Endometrium (tissue), 2 donors: Measurements from ENCODE around the gene DLG4.
"Not testable (repeated sequence)": the region's sequence is repeated elsewhere in the genome, so short reads cannot be mapped to it uniquely, and the experiment has no call there.

ENCODE experiments used
- FAIRE-seq: peaks from 2 replicates; lab custom pipeline; 2012; peaks lifted over from hg19 to GRCh38; lab: Jason Lieb, UNC
- donor health status: control.
- donor health status: control.

The DLG4 gene

DNA sequence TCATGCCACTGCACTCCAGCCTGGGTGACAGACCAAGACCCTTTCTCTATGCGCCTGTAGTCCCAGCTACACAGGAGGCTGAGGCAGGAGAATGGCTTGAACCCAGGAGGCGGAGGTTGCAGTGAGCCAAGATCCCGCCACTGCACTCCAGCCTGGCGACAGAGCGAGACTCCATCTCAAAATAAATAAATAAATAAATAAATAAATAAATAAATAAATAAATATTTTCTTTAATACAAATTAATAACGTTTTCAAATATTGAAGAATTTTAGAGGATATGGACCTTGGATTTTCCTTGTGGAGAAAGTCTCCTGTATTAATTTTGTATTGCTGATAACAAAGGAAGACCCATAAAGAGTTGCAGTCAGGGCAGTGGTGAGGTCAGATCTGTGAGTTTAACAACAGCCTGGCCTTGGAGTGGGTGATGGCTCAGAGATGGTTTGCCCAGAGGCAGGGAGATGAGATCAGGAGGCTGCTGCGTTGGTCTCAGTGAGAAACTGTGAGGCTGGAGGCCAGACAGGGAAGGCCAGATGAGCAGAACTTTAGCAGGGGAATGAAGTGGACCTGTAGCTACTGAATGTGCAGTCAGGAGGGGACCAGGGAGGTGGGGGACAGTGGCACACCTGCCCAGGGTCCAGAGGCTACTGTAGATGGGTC lies 36.1 kb downstream of the DLG4 start:
- no peak for FAIRE-seq

GRCh38 chr17:7182101-7182500 lies 37.5 kb downstream of the DLG4 start:
- FAIRE-seq, result not testable (repeated sequence)

GRCh38 chr17:7179317-7180254 lies 40.0 kb downstream of the DLG4 start, which contains the start of gene ASGR1:
TSS of gene ASGR1 (minus strand) at chr17:7179370. CDS start at chr17:7178563, 807 bp downstream.
- no peak for FAIRE-seq

- no peak for FAIRE-seq
Measured at GRCh38 chr17:7178973-7179316, 40.7 kb downstream of the DLG4 start.

- no peak for FAIRE-seq
Measured at GRCh38 chr17:7177954-7178477, 41.6 kb downstream of the DLG4 start.

DNA sequence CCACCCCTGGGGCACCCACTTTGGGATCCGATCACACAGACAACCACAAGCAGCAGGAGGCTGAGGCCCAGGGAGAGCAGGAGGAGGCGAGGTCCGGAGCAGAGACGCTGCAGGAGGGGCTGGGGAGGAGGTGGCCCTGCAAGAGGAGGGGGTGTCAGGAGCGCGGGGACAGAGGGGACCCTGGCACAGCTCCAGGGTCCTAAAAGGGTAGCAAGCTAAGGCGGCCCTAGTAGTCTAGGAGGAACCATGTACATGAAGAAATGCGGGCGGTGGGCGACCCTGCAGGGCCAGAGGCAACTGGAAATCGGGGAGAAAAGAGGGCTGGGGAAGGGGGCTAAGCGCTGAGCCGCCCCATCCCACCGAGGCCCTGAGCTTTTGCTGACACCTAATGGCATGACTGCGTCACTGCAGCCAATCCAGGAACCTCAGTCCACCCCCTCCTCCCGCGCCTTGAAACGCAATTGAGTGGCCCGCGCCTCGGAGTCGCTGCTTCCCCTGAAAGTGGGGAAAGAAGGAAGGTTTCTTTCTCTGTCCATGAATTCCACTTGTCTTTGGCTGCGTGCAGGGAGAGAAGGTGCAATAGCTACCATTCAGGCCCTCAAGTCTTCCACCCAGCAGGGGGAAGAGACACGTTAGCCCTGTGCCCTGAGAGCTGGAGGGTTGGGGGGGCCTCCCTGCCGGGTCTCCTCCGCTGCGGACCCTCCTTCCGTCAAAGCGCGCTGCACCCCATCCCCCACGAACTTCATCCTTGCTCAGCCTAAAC lies 42.3 kb downstream of the DLG4 start:
- FAIRE-seq, result no peak

GRCh38 chr17:7176841-7177190 lies 42.8 kb downstream of the DLG4 start:
- no peak for FAIRE-seq

DNA sequence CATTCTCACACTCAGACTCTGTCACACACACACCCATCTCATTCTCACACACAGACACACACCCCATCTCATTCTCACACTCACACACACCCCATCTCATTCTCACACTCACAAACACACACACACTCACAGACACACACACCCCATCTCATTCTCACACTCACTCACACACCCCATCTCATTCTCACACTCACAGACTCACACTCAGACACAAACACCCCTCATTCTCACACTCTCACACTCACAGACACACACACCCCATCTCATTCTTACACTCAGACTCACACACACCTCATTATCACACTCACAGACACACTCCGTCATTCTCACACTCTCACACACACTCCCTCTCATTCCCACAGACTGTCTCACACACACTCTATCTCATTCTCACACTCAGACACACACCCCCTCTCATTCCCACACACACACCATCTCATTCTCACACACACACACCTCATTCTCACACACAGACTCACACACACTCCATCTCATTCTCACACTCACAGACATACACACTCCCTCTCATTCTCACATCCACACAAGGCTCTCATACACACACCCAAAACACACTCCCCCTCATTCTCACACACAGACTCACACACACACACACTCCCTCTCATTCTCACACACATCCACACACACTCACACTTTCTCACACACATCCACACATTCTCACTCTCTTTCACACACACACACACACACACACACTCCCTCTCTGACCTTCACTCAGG lies 43.4 kb downstream of the DLG4 start:
- FAIRE-seq, result no peak

DNA sequence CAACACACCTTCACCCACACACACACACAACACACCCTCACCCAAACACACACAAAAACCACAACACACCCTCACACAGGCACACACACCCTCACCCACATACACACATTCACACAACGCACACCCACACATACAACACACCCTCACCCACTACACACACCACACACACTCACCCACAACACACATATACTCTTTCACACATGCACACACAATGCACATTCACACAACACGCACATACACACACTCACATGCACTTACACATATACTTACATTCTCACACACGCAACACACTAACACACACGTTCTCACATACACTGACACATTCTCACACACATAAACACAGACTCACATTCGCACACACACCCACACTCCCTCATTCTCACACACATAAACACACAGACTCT lies 44.3 kb downstream of the DLG4 start:
- no peak for FAIRE-seq

GRCh38 chr17:7174603-7175326 lies 44.9 kb downstream of the DLG4 start:
- no peak for FAIRE-seq

- no peak for FAIRE-seq
Measured at GRCh38 chr17:7173687-7174602, 45.7 kb downstream of the DLG4 start.

DNA sequence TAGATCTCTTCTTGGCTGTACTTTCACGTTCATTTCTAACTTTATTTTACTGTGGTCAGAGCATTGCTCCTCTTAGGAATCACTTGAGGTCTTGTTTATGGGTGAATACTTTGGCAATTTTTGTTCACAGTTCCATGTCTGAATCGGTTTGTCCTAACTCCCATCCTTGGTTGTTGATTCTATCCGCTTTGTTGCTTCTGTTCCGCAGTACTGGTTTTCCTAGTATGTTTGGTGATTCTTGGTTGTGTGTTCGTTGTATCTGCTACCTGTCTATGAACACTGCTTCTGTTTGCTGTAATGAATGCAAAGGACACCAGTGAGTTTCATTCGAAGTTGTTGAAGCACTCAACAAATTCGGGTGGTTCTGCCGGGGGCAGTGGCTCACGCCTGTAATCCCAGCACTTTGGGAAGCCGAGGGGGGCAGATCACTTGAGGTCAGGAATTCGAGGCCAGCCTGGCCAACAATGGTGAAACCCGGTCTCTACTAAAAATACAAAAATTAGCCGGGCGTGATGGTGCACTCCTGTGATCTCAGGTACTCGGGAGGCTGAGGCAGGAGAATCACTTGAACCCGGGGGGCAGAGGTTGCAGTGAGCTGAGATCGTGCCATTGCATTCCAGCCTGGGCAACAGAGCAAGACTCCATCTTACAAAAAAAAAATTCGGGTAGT lies 47.0 kb downstream of the DLG4 start:
- not testable (repeated sequence) for FAIRE-seq

GRCh38 chr17:7169565-7169908 lies 50.1 kb downstream of the DLG4 start:
- FAIRE-seq, result not testable (repeated sequence)

DNA sequence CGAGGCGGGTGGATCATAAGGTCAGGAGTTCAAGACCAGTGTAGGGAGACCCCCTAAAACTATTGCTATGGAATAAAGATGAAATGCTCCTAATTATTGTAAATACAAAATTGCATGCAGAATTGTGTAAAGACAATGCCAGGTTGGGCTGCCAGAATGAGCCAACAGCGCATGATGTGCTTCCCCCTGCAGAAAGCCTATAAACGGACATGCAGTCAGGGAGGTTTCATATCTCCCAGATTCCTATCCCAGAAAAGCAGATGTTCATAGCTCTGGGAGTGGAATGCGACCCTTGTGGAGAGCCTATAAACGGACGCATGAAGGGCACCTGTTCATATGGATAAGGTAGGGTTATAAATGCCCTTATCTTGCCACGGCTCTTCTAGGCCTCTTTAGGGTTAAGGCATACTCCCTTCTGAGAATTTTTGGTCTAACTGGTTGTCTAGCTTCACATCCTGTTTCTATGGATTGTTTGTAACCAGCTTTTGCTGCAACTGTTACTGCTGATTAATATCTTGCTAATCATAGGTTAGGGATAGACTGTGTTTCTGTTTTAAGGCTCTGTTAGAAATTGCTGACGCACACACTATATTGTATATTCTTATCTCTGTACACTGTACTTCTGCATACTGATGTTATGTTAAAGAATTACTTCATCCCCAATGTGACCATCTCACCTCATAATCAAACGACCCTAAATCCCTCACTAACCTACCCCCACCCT lies 50.6 kb downstream of the DLG4 start:
- FAIRE-seq, result not testable (repeated sequence)

DNA sequence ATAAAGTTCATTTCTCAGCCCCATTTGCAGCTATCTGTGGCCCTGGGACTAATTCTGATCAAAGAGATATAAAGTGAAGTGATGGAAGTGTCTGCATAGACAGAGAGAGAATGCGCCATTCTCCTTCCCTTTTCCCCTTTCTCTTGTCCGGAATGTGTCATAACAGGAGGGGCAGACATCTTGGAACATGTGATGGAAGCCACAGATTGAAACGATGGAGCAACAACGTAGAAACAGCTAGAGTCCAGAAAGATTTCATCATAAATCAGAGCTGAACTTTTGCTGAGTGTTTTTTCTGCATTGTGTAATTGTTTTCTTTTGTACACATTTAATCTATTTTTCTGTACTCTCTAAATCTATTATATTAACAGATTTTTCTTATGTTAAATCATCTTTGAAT lies 51.8 kb downstream of the DLG4 start:
- no peak for FAIRE-seq

- no peak for FAIRE-seq
Measured at GRCh38 chr17:7166873-7167272, 52.8 kb downstream of the DLG4 start.

DNA sequence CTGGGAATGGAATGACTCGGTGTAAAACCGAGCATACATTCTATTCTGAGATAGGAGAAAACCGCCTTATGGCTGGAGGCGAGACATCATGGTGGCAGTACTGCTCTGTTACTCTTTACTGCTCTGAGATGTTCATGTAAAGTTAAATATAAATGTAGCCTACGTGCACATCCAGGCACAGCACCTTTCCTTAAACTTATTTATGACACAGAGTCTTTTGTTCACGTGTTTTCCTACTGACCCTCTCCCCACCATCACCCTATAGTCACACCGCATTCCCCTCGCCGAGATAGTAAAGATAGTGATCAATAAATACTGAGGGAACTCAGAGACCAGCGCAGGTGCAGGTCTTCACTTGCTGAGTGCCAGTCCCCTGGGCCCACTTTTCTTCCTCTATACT lies 60.1 kb downstream of the DLG4 start:
- not testable (repeated sequence) for FAIRE-seq

- FAIRE-seq, result not testable (repeated sequence)
Measured at GRCh38 chr17:7158424-7158823, 61.2 kb downstream of the DLG4 start.
